IMR-90 (cell line): ENCODE measurements around the gene SAMM50. TPM values are rescaled to one million over a fixed set of nuclear protein-coding genes. Genes with fewer than 3 reads are reported as not detected.

Experiments
- ATAC-seq: fragments of 200-7000 bp; cut with Tn5 transposase; 2 replicates; pipeline ENCODE4 v1.9.1; 2020; ENCODE audit warnings: low read depth, mild to moderate bottlenecking, moderate library complexity
- BruUV-seq: library from RNA; stranded (reverse); fragments of 400-500 nt; replicated peaks from 2 replicates; lab custom pipeline; 2021; lab: Mats Ljungman, UMichigan
- CTCF ChIA-PET: fragments of 300-600 bp; formaldehyde crosslinking; extraction: SDS; loops from one replicate; lab custom pipeline; 2021; ENCODE audit warnings: antibody characterized with exemption; lab: Yijun Ruan, JAX
- POLR2A ChIA-PET: fragments of 300-600 bp; sonication (Branson Sonifier 250); formaldehyde crosslinking; loops from one replicate; lab custom pipeline; 2022; ENCODE audit warnings: antibody characterized with exemption; ENCODE audit not compliant: unreplicated experiment; lab: Charles Lee
- DNase-seq: peaks from one replicate; pipeline ENCODE4 v3.0.0; 2013
- H2AFZ ChIP-seq: replicated peaks from 2 replicates; pipeline ENCODE3; 2013; ENCODE audit warnings: low read length, mild to moderate bottlenecking; ENCODE audit not compliant: poor library complexity
- H2AK5ac ChIP-seq: 2 replicates; pipeline ENCODE4 v1.6.1; 2013; ENCODE audit warnings: low read depth, low read length, inconsistent platforms
- H2AK9ac ChIP-seq: replicated peaks from 2 replicates; pipeline ENCODE3; 2013; ENCODE audit warnings: mild to moderate bottlenecking, low read depth, low read length, moderate library complexity; ENCODE audit not compliant: poor library complexity
- H2BK120ac ChIP-seq: 2 replicates; pipeline ENCODE4 v1.6.1; 2013; ENCODE audit warnings: low read depth, low read length, inconsistent platforms
- H2BK15ac ChIP-seq: 3 replicates; pipeline ENCODE4 v1.6.1; 2013; ENCODE audit warnings: low read depth, low read length, inconsistent platforms
- H2BK20ac ChIP-seq: 2 replicates; pipeline ENCODE4 v1.6.1; 2013; ENCODE audit warnings: low read depth, mild to moderate bottlenecking, inconsistent platforms, low read length, moderate library complexity
- H2BK5ac ChIP-seq: 2 replicates; pipeline ENCODE4 v1.6.1; 2013; ENCODE audit warnings: mild to moderate bottlenecking, low read depth, low read length, inconsistent platforms; ENCODE audit not compliant: poor library complexity, severe bottlenecking
- H3K14ac ChIP-seq: replicated peaks from 2 replicates; pipeline ENCODE4 v1.6.1; 2013; ENCODE audit warnings: low read depth, low read length, inconsistent platforms
- H3K18ac ChIP-seq: 2 replicates; pipeline ENCODE4 v1.6.1; 2013; ENCODE audit warnings: low read depth, low read length, control low read depth
- H3K23ac ChIP-seq: 2 replicates; pipeline ENCODE4 v1.6.1; 2013; ENCODE audit warnings: low read depth, low read length, inconsistent platforms
- H3K27ac ChIP-seq: 2 replicates; pipeline ENCODE4 v1.5.1; 2013; ENCODE audit warnings: mild to moderate bottlenecking, control low read depth, low read length; ENCODE audit not compliant: insufficient read depth
- H3K27me3 ChIP-seq: 2 replicates; pipeline ENCODE4 v1.6.1; 2013; ENCODE audit warnings: low read length; ENCODE audit not compliant: control insufficient read depth, insufficient read depth
- H3K36me3 ChIP-seq: 2 replicates; pipeline ENCODE4 v1.6.1; 2013; ENCODE audit warnings: low read length, mixed read lengths; ENCODE audit not compliant: control insufficient read depth, insufficient read depth
- H3K4ac ChIP-seq: 2 replicates; pipeline ENCODE4 v1.6.1; 2013; ENCODE audit warnings: low read depth, low read length, inconsistent platforms
- H3K4me1 ChIP-seq: 2 replicates; pipeline ENCODE4 v1.6.1; 2013; ENCODE audit warnings: low read length, mixed read lengths; ENCODE audit not compliant: control insufficient read depth, insufficient read depth
- H3K4me2 ChIP-seq: 2 replicates; pipeline ENCODE4 v1.6.1; 2013; ENCODE audit warnings: low read depth, mild to moderate bottlenecking, control low read depth, low read length, moderate library complexity
- H3K4me3 ChIP-seq: 2 replicates; pipeline ENCODE4 v1.5.1; 2013; ENCODE audit warnings: low read depth, mild to moderate bottlenecking, control low read depth, low read length, moderate library complexity; ENCODE audit not compliant: insufficient read depth
- H3K56ac ChIP-seq: 2 replicates; pipeline ENCODE4 v1.6.1; 2013; ENCODE audit warnings: low read length, inconsistent platforms; ENCODE audit not compliant: insufficient read depth; ENCODE audit errors: extremely low read depth
- H3K79me1 ChIP-seq, 2 experiments: 2 replicates each; pipeline ENCODE4 v1.6.1; 2013; ENCODE audit warnings: low read length in 2 of 2, inconsistent platforms in 1 of 2, low read depth in 1 of 2
- H3K9ac ChIP-seq: 2 replicates; pipeline ENCODE4 v1.6.1; 2013; ENCODE audit warnings: low read depth, low read length, control low read depth
- H3K9me1 ChIP-seq: 2 replicates; pipeline ENCODE4 v1.6.1; 2013; ENCODE audit warnings: low read length, inconsistent platforms; ENCODE audit not compliant: insufficient read depth
- H3K9me3 ChIP-seq: 2 replicates; pipeline ENCODE4 v1.6.1; 2013; ENCODE audit warnings: low read length; ENCODE audit not compliant: control insufficient read depth, insufficient read depth
- H4K20me1 ChIP-seq: 2 replicates; pipeline ENCODE4 v1.6.1; 2013; ENCODE audit warnings: low read length, inconsistent platforms; ENCODE audit not compliant: insufficient read depth
- H4K5ac ChIP-seq: 2 replicates; pipeline ENCODE4 v1.6.1; 2013; ENCODE audit warnings: mild to moderate bottlenecking, low read depth, low read length, control low read depth
- H4K8ac ChIP-seq, 2 experiments: 2 replicates each; pipeline ENCODE4 v1.6.1; 2013; ENCODE audit warnings: low read depth in 2 of 2, low read length in 2 of 2, control low read depth in 1 of 2, inconsistent platforms in 1 of 2
- H4K91ac ChIP-seq: 2 replicates; pipeline ENCODE4 v1.6.1; 2013; ENCODE audit warnings: low read depth, low read length, inconsistent platforms; ENCODE audit not compliant: insufficient read depth
- CHD1 ChIP-seq: IDR thresholded peaks from 2 replicates; pipeline ENCODE4 v1.6.1; 2012; ENCODE audit warnings: low read depth, low read length, improper control_type of control experiment
- CTCF ChIP-seq: conservative IDR thresholded peaks from 2 replicates; pipeline ENCODE4 v1.5.1; 2012; ENCODE audit warnings: mild to moderate bottlenecking, low read depth, low read length, improper control_type of control experiment
- ELK1 ChIP-seq: fragments of 150-350 bp; IDR thresholded peaks from 2 replicates; pipeline ENCODE4 v1.6.1; 2016; ENCODE audit warnings: low read depth, mild to moderate bottlenecking, low read length, moderate library complexity, borderline replicate concordance
- FOS ChIP-seq: fragments of 150-350 bp; IDR thresholded peaks from 2 replicates; pipeline ENCODE4 v1.6.1; 2016; ENCODE audit warnings: low read depth, low read length
- MAFK ChIP-seq: IDR thresholded peaks from 2 replicates; pipeline ENCODE4 v1.6.1; 2012; ENCODE audit warnings: low read depth, low read length, improper control_type of control experiment
- MAZ ChIP-seq: IDR thresholded peaks from 2 replicates; pipeline ENCODE4 v1.6.1; 2012; ENCODE audit warnings: low read depth, mild to moderate bottlenecking, low read length, improper control_type of control experiment, moderate library complexity, borderline replicate concordance
- POLR2A ChIP-seq: IDR thresholded peaks from 2 replicates; pipeline ENCODE4 v1.6.1; 2012; ENCODE audit warnings: mild to moderate bottlenecking, low read depth, low read length
- RAD21 ChIP-seq: IDR thresholded peaks from 2 replicates; pipeline ENCODE4 v1.6.1; 2012; ENCODE audit warnings: low read length, improper control_type of control experiment
- USF2 ChIP-seq: fragments of 150-350 bp; IDR thresholded peaks from 2 replicates; pipeline ENCODE4 v1.6.1; 2017; ENCODE audit warnings: mild to moderate bottlenecking, antibody characterized with exemption, low read length, low read depth
- WGBS, 2 experiments: methylation state at CpG; one replicate each; pipeline versions ENCODE4 v1.1.5 to v1.1.7; 2013; ENCODE audit warnings: missing lambda C conversion rate in 2 of 2; ENCODE audit not compliant: insufficient read length in 1 of 2; ENCODE audit errors: extremely low coverage in 2 of 2; 5-methylcytosine and 5-hydroxymethylcytosine counted together
- dilution Hi-C: fragments of 300-500 bp; cut with HindIII; formaldehyde crosslinking; loops from one replicate; pipeline ENCODE4 v1.14.3; 2018; ENCODE audit warnings: low sequenced_read_pairs; ENCODE audit not compliant: unreplicated experiment
- in situ Hi-C: fragments of 300-500 bp; cut with MboI; formaldehyde crosslinking; loops from 3 replicates; pipeline ENCODE4 v1.14.3; 2019; ENCODE audit warnings: low sequenced_read_pairs, inconsistent platforms, mixed read lengths
- intact Hi-C: fragments of 100-400 bp; cut with micrococcal nuclease; formaldehyde crosslinking; loops from 2 replicates; pipeline ENCODE4 v1.10.0; 2022
- polyA plus RNA-seq, 3 experiments: library from polyadenylated mRNA; depleted of rRNA; stranded (reverse); fragments of >200 nt; gene quantifications; 2 replicates each; pipeline ENCODE4 v1.2.3, GENCODE V29; 2012; ENCODE audit warnings: low replicate concordance in 1 of 3
- total RNA-seq: library from RNA; depleted of rRNA; stranded (reverse); fragments of >200 nt; gene quantifications from 2 replicates; pipeline ENCODE4 v1.2.3, GENCODE V29; 2012

SAMM50 gene
- total and polyA plus RNA-seq, 2 of the 4 experiments (the other 2 are of a cell fraction), result 40.6 to 43.7 TPM

DNA sequence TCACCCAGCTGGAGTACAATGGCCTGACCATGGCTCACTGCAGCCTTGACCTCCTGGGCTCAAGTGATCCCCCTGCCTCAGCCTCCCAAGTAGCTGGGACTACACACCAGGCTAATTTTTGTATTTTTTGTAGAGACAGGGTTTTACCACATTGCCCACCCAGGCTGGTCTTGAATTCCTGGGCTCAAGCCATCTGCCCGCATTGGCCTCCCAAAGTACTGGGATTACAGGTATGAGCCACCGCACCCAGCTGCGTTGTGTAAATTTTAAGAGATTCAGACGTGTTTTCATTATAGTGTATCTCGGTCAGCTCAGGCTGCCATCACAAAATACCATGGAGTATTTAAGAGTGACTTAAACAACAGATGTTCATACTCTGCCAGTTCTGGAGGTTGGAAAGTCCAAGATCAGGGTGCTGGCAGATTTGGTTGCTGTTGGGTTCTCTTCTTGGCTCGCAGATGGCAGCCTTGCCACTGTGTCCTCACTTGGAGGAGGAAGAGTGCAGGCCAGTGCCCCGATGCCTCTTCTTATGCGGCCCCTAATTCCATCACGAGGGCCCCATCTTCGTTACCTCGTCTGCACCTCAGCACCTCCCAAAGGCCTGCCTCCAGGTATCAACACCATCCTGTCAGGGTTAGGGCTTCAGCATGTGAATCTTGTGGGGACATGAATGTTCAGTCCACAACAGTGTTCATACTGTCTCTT is 36.2 kb downstream of the SAMM50 start:
- H4K20me1 ChIP-seq, result peaks cover 19% of the 10 kb centered on the region
- DNase-seq (no peak), ATAC-seq (no peak)
- intact Hi-C loops, result loop anchor here (2.0 to 5.0 kb wide), 4 partner anchors 89 to 676 kb away; no protein-coding TSS in a partner anchor
- H2AFZ ChIP-seq, result no peak overlapping the region
- dilution Hi-C loops, result no loop called here
- no peak overlapping the region for H4K91ac ChIP-seq
- H3K4me2 ChIP-seq, result no peak overlapping the region
- WGBS, 2 experiments, result 93% methylated on average over 5 of the region's 11 CpGs; no CpG with 5 or more reads in 1 of the 2 experiments
- no peak overlapping the region for H2BK5ac ChIP-seq
- peaks cover 57% of the 10 kb centered on the region for H3K36me3 ChIP-seq
- peaks cover 0 to 20% of the 10 kb centered on the region in 2 experiments; a peak in 2 of 4 replicates for H3K79me1 ChIP-seq
- H3K4me3 ChIP-seq, result no peak overlapping the region
- no peak overlapping the region for H3K18ac ChIP-seq
- H3K9ac ChIP-seq, result no peak overlapping the region
- no peak overlapping the region for H3K27ac ChIP-seq
- POLR2A ChIA-PET, result no interaction called here
- no peak overlapping the region for H3K56ac ChIP-seq
- H4K5ac ChIP-seq, result no peak overlapping the region
- no peak overlapping the region for H2BK120ac ChIP-seq
- no peak overlapping the region for H4K8ac ChIP-seq
- TF ChIP-seq MAFK (no peak), CTCF (no peak), MAZ (no peak), RAD21 (no peak), ELK1 (no peak), CHD1 (no peak), FOS (no peak), USF2 (no peak), POLR2A (no peak)
- H2AK5ac ChIP-seq, result no peak overlapping the region
- no peaks in the 10 kb centered on the region for H3K9me3 ChIP-seq
- no peak overlapping the region for H3K23ac ChIP-seq
- H3K27me3 ChIP-seq, result no peaks in the 10 kb centered on the region
- H3K9me1 ChIP-seq, result no peaks in the 10 kb centered on the region
- CTCF ChIA-PET, result no interaction called here
- no TSS peak for BruUV-seq
- H2AK9ac ChIP-seq, result no peak overlapping the region
- in situ Hi-C loops, result loop anchor here (10.0 kb wide), 1 partner anchor 343 kb away; no protein-coding TSS in a partner anchor
- H3K14ac ChIP-seq, result no peak overlapping the region
- no peak overlapping the region for H2BK20ac ChIP-seq
- no peak overlapping the region for H2BK15ac ChIP-seq
- H3K4ac ChIP-seq, result no peak overlapping the region
- H3K4me1 ChIP-seq, result peaks cover 7% of the 10 kb centered on the region; the same call in 1 of the 2 replicates
